Raji (cell line): ENCODE measurements around the gene RAP1GAP2.
"Not testable (repeated sequence)": the region's sequence is repeated elsewhere in the genome, so short reads cannot be mapped to it uniquely, and the experiment has no call there.

ENCODE experiments used
- POLR2A ChIP-seq: IDR thresholded peaks from 2 replicates; pipeline ENCODE4 v1.6.1; 2011; ENCODE audit warnings: low read depth, low read length, control low read depth; ENCODE audit not compliant: insufficient read depth

RAP1GAP2 gene

DNA sequence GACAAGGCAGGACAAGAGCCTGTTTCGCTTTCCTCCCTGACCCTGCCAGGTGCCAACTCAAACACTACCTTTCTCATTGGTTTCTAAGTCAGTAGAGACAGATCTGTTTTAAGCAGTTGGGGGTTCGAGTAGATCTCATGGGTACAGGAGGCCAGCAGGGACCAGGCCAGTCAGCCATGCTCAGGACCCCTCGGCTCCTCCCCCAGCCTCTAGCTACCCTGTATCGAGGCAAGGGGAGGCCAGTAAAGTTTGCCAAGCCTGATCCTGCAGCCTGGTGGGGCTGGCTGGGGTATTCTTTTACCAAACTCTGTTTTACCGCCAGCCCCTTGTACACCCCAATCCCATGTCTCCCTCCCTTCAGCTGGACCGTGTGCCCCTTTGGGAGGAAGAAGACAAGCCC lies 240.6 kb downstream of the RAP1GAP2 start:
- TF ChIP-seq POLR2A = no peak

DNA sequence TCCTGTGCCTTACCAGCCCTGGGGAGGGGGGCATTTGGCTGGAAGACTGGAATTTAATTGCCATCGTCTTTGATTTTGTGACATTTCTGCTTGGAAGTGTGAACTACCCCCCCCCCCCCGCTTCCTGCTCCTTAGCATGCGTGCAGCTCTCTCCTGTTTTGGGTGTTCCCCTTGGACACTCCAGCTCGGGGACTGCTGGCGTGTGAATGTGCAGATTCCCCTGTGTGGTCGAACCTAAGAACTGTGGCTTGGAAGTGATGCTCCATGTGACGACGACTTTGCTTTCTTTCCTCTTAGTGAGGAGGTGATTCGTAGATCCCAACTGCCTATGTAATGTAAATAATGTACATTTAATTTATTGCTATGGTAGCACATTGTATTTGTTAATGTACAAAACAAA lies 241.0 kb downstream of the RAP1GAP2 start:
- no peak for TF ChIP-seq POLR2A

DNA sequence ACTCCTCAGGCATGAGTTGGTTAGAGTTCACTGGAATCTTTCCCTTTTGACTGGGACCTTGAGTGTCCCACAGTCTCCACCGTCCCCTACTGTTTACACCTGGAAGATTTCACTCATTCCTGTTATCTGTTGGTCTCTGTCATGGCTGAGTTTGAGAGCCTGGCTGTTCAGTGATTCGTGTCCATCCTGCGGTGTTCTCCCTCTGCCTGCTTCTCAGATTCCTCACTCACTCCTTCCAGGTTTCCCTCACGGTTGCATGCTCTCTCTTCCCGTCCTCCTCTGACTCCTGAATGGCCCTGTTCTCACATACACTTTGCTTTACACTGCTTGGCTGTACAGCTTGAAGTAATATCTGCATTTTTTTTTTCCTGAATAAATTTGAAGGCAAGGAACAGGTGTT lies 242.7 kb downstream of the RAP1GAP2 start:
- TF ChIP-seq POLR2A = no peak

DNA sequence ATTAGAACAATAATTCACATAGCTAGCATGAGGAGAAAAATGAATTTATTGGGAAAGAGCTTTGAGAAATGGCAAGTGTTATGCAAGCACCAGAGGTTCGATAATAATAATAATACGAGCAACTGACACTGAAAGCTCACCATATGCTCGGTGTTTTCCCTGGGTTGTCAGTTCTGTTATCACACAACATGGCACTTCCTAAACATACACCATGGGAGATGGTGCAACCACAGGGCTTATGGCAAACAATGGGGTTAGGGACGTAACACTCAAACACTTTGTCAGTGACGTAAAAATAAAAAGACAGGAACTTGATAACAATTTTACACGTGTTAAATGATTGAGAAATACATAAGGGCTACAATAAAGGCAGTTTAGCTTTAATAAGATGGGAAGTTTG lies 243.5 kb downstream of the RAP1GAP2 start:
- TF ChIP-seq POLR2A = no peak

DNA sequence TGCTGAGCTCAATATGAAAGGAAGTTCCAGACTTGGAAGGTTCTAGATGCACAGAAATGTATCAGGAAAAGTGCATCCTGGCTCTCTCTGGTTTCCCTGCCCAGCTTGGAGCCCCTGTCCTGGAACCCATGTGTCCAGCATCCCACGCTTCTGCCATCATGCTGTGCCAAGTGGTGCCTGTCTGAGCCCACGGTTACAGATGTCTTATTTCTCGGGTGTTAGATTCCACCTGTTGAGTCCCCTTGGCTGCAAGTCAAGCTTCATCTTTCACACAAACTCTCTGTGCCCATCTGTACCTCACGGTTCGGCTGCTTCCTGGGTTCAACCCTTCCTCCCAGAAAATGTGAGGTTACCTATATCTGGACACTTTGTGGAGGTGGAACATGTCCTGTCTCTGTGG lies 244.6 kb downstream of the RAP1GAP2 start:
- no peak for TF ChIP-seq POLR2A

DNA sequence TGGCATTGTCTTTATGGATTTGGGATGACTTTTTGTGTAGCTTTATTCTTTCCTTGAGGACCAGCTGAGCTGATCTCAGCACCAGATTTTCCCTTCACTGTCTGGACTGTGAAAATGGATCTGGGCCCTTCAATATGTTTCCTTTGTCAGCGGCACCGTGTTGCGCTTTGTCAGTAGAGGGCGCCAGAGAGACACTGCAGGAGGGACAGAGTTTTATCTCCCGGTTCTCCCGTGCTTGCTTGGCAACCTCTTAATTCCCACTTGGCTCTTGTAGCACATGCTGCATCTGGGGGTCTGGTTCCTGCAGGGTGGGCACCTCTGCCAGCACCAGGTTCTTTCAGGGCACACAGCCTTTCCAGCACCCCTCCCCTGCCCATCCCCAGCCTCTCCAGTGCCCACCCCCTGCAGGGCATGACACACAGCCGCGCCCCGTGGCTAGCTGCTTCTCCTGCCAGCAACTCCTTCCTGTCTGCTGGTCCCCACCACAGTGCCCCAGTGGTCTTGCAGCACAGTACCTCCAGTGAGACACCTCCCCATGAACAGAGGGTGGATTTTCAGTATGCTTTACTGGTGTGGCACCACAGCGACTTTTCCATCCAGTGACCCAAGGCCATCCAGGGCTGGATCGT lies 247.6 kb downstream of the RAP1GAP2 start:
- TF ChIP-seq POLR2A = no peak

DNA sequence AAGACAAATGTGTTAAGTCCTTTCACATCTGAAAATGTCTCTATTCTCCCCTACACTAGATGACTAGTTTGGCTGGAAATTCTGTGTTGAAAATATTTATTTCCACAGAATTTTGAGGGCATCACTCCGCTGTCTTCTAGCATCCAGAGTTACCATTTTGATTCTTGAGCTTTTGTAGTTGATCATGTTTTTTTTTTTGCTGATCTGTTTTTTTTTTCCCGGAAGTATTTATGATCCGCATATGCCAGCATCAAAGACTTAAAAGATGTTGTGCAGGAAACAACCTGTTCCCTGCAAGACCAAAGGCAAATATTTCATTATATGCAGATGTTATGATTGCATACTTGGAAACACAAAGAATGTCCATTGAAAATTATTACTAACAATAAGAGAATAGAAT lies 250.5 kb downstream of the RAP1GAP2 start:
- no peak for TF ChIP-seq POLR2A

DNA sequence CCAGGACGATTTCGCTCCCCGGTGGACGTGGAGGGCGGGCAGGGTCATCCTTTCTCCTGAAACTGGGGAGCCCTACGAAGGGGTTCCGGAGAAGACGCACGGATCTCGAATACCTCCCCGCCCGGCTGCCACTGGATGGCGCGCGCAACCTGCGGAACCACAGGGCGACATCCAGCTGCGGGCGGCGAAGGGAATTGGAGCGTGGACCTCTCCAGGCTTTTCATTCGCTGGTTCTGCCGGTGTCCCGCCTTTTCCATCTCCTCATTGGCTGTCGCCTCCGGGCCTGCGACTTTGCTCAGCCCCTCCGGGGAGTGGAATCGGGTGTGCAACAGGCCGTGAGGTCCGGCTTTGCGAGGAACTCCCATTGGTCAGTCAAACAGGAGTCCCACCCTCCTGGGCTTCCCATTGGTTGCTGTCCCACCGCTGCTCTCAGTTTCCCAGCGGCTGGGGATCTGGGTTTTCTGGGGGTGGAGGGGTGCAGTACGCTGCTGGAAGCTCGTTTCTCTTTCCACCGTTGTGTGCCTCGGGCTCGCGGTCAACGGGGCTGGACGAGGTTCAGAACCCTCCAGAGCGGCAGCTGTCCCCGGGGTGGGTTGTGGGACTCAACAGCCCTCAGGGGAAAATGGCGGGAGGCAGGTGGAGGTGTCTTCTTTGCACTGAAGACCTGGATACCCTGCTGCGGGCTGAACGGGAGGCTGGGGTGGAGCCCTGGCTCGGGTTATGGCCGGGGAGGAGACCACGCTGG lies 252.7 kb downstream of the RAP1GAP2 start:
- peak; percentile 70 for TF ChIP-seq POLR2A

DNA sequence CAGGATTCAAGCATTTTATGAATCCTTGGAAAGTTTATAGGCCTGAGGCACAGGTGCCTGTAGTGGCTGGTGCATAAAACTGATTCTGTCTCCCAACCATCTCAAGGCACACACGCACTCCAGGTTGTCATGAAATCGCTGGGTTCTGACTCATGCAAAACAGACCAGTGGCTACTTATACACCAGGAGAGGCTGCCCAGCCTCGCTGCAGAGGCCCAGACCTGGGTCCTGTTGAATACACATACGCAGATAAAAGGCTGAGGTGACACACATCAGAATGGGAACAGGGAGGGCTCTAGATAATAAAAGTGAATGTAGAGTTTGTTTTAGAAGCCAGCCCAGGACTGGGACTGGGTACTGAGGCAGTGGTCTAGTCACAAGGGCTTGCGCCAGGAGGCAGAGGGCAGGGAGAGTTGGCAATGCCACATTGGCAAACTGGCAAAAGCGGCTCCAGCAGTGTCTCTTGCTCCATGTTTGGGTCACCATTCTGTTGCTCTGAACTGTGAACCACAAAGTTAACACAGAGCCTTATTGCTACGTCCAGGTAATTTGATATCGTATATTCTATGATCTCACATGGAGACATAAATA lies 253.6 kb downstream of the RAP1GAP2 start:
- no peak for TF ChIP-seq POLR2A

DNA sequence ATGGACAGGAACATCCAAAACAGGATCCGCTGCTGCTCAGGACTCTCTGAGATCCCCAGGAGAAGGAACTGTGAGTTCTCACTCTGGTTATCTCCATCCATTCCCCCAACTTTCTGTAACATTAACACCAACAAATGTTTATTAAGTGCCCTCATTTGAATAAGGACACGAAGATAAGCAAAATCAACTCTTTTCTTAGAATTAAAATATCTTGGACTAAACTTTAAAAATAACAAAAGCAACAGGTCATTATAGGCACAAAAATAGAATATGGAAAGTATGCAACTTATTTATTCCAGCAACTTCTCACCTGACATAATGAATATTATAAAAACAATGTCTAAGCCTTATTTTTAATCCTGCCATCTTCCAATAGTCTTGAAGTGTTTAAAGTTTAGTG lies 267.3 kb downstream of the RAP1GAP2 start, which contains the start of gene OR1D5:
Gene OR1D5, minus strand, starts transcription at position 101 of the 400 bp plus-strand sequence. Its CDS starts 0 bp downstream, at position 101.
- not testable (repeated sequence) for TF ChIP-seq POLR2A
